ENCODE results near the gene TLE4.

DNA sequence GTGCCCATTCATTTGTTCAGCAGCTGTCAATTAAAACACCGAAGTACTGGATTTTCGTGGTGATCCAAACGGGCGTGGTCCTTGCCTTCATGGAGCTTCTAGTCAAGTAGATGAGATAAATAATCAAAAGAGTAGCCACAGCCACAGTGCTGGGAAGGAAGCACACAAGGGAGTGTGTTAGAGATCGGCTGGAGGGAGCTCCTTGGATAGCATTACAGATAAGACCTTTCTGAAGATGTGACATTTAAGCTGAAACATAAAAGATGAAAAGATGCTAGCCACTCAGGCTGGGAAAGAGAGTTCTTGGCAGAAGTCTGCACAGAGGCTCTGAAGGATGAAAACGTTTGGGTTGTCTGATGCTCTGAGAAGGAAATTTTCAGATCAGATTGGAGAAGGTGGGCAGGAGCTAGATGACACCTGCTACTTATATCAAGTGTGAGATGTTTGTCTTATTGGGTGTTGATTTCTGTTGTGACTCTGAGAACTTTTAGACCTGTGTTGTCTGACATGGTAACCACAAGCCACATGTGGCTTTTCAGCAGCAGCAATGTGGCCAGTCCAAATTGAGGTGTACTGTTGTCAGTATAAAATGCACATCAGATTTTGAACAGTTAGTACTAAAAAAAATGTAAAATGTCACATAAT, 123.9 kb downstream of the TLE4 start:
- TF ChIP-seq, protein P1, sequence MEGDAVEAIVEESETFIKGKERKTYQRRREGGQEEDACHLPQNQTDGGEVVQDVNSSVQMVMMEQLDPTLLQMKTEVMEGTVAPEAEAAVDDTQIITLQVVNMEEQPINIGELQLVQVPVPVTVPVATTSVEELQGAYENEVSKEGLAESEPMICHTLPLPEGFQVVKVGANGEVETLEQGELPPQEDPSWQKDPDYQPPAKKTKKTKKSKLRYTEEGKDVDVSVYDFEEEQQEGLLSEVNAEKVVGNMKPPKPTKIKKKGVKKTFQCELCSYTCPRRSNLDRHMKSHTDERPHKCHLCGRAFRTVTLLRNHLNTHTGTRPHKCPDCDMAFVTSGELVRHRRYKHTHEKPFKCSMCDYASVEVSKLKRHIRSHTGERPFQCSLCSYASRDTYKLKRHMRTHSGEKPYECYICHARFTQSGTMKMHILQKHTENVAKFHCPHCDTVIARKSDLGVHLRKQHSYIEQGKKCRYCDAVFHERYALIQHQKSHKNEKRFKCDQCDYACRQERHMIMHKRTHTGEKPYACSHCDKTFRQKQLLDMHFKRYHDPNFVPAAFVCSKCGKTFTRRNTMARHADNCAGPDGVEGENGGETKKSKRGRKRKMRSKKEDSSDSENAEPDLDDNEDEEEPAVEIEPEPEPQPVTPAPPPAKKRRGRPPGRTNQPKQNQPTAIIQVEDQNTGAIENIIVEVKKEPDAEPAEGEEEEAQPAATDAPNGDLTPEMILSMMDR (conservative IDR thresholded peaks at IDR 0.05 in 1 of 2, IDR thresholded peaks at IDR 0.05 in 1 of 2; ENCODE audit: low read depth in 1 of 2, low read length in 2 of 2), result no peak
- no peak for TF ChIP-seq EZH2 (IDR thresholded peaks at IDR 0.05; ENCODE audit: low read length, missing control alignments)
